ENCODE results near the gene MYH9. TPM values are rescaled to one million over a fixed set of nuclear protein-coding genes. Genes with fewer than 3 reads are reported as not detected.

Gene MYH9
- polyA plus RNA-seq, 1 experiment: 338 TPM

GRCh38 chr22:36367066-36367465 lies 20.7 kb downstream of the MYH9 start:
- DNase-seq (ENCODE audit: low read depth, low spot score): no peak
- ChIA-PET CTCF (no interaction called here), POLR2A (interaction anchor here (0.5 to 4.2 kb wide), 8 partner anchors 11 to 103 kb away, joined by 3 to 30 read pairs (median 6); partner anchors contain the start of gene MYH9)
- H3K4me3 ChIP-seq (ENCODE audit: low read depth, low read length): peak overlapping the region; percentile 22
- TF ChIP-seq CTCF (IDR thresholded peaks at IDR 0.05; ENCODE audit: low read depth, low read length): no peak
- no peaks in the 10 kb centered on the region for H3K9me3 ChIP-seq (ENCODE audit: control insufficient read depth, insufficient read depth, low read length)
- peak overlapping the region; percentile 86 for H3K27ac ChIP-seq (ENCODE audit: low read depth, low read length)
- H3K27me3 ChIP-seq (ENCODE audit: control insufficient read depth, insufficient read depth, low read length): no peaks in the 10 kb centered on the region

GRCh38 chr22:36366291-36366708 lies 21.5 kb downstream of the MYH9 start:
- Histone ChIP-seq H3K27ac (ENCODE audit: low read depth, low read length) (peak overlapping the region; percentile 86), H3K4me3 (ENCODE audit: low read depth, low read length) (peak overlapping the region; percentile 20; the same call in 1 of the 2 replicates), H3K9me3 (ENCODE audit: control insufficient read depth, insufficient read depth, low read length) (no peaks in the 10 kb centered on the region), H3K27me3 (ENCODE audit: control insufficient read depth, insufficient read depth, low read length) (no peaks in the 10 kb centered on the region)
- POLR2A ChIA-PET: interaction anchor here (0.8 to 4.2 kb wide), 6 partner anchors 12 to 104 kb away, joined by 3 to 30 read pairs (median 6); partner anchors contain the start of gene MYH9
- no peak for DNase-seq (ENCODE audit: low read depth, low spot score)
- CTCF ChIA-PET: no interaction called here
- no peak for TF ChIP-seq CTCF (IDR thresholded peaks at IDR 0.05; ENCODE audit: low read depth, low read length)

- peak; percentile 74 for DNase-seq (ENCODE audit: low read depth, low spot score)
Measured at GRCh38 chr22:36365020-36365411, 22.8 kb downstream of the MYH9 start.

GRCh38 chr22:36364255-36365019 lies 23.3 kb downstream of the MYH9 start:
- H3K9me3 ChIP-seq (ENCODE audit: control insufficient read depth, insufficient read depth, low read length): no peaks in the 10 kb centered on the region
- peak overlapping the region; percentile 87 for H3K27ac ChIP-seq (ENCODE audit: low read depth, low read length)
- no peak for TF ChIP-seq CTCF (IDR thresholded peaks at IDR 0.05; ENCODE audit: low read depth, low read length)
- H3K4me3 ChIP-seq (ENCODE audit: low read depth, low read length): no peak overlapping the region
- DNase-seq (ENCODE audit: low read depth, low spot score): no peak
- ChIA-PET POLR2A (interaction anchor here (0.6 to 4.2 kb wide), 17 partner anchors 9 to 116 kb away, joined by 3 to 30 read pairs (median 4); partner anchors contain the start of genes MYH9 and TXN2), CTCF (interaction anchor here (0.6 to 1.4 kb wide), 3 partner anchors 9 to 106 kb away, joined by 3 to 12 read pairs (median 3); no protein-coding TSS in a partner anchor)
- no peaks in the 10 kb centered on the region for H3K27me3 ChIP-seq (ENCODE audit: control insufficient read depth, insufficient read depth, low read length)

More at GRCh38 chr22:36365020-36365411, 22.8 kb downstream of the MYH9 start:
- TF ChIP-seq CTCF (IDR thresholded peaks at IDR 0.05; ENCODE audit: low read depth, low read length): no peak
- Histone ChIP-seq H3K27me3 (ENCODE audit: control insufficient read depth, insufficient read depth, low read length) (no peaks in the 10 kb centered on the region), H3K4me3 (ENCODE audit: low read depth, low read length) (no peak overlapping the region), H3K27ac (ENCODE audit: low read depth, low read length) (peak overlapping the region; percentile 87), H3K9me3 (ENCODE audit: control insufficient read depth, insufficient read depth, low read length) (no peaks in the 10 kb centered on the region)
- CTCF ChIA-PET: interaction anchor here (0.6 to 1.4 kb wide), 3 partner anchors 10 to 106 kb away, joined by 3 to 12 read pairs (median 3); no protein-coding TSS in a partner anchor
- POLR2A ChIA-PET: interaction anchor here (0.8 to 4.2 kb wide), 14 partner anchors 9 to 116 kb away, joined by 3 to 30 read pairs (median 4); partner anchors contain the start of genes MYH9 and TXN2

Data from AG04450 (cell line).